SU-DHL-6 (cell line): ENCODE results near the gene MIPEP.

Experiments
- EZH2phosphoT487 ChIP-seq: fragments of 200-600 bp; sonication (generic), shearing (Covaris generic); conservative IDR thresholded peaks from 2 replicates; pipeline ENCODE4 v1.6.1; 2018; ENCODE audit warnings: mild to moderate bottlenecking, antibody characterized with exemption, low read length, moderate library complexity, mixed read lengths
- TF ChIP-seq, protein P1 (sequence below): fragments of 200-600 bp; sonication (generic); IDR thresholded peaks from one replicate; pipeline ENCODE4 v1.5.1; 2017; ENCODE audit warnings: antibody characterized with exemption, mild to moderate bottlenecking, low read length, moderate library complexity; ENCODE audit not compliant: insufficient read depth, poor library complexity, severe bottlenecking

DNA sequence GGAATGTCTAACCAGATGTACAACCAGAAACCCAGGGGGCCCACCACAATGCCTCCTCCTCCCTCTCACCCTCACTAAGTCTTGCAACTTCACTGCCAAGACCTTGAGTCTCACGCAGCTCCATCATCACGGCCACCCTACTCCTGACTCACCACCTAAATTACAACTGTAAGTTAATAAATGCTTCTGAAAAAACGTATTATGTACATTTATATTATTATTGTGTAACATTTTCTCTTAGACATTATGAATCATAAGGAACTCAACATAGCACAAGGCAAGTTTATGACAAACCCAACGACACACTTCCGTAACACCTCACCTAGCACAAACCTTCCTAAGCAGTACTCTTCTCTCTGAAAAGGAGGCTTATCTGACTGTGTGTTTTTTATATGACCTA is 20.7 kb downstream of the MIPEP start:
- TF ChIP-seq, protein P1, sequence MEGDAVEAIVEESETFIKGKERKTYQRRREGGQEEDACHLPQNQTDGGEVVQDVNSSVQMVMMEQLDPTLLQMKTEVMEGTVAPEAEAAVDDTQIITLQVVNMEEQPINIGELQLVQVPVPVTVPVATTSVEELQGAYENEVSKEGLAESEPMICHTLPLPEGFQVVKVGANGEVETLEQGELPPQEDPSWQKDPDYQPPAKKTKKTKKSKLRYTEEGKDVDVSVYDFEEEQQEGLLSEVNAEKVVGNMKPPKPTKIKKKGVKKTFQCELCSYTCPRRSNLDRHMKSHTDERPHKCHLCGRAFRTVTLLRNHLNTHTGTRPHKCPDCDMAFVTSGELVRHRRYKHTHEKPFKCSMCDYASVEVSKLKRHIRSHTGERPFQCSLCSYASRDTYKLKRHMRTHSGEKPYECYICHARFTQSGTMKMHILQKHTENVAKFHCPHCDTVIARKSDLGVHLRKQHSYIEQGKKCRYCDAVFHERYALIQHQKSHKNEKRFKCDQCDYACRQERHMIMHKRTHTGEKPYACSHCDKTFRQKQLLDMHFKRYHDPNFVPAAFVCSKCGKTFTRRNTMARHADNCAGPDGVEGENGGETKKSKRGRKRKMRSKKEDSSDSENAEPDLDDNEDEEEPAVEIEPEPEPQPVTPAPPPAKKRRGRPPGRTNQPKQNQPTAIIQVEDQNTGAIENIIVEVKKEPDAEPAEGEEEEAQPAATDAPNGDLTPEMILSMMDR: no peak
- TF ChIP-seq EZH2phosphoT487: no peak
